ENCODE data around the gene MACO1. TPM values are rescaled to one million over a fixed set of nuclear protein-coding genes. Genes with fewer than 3 reads are reported as not detected.

The MACO1 gene
- total and polyA plus RNA-seq, 9 of the 15 experiments (the other 6 are each of a cell fraction or from before 2014, with no cell fraction given): 4.6 to 28.4 (median 21.7) TPM

DNA sequence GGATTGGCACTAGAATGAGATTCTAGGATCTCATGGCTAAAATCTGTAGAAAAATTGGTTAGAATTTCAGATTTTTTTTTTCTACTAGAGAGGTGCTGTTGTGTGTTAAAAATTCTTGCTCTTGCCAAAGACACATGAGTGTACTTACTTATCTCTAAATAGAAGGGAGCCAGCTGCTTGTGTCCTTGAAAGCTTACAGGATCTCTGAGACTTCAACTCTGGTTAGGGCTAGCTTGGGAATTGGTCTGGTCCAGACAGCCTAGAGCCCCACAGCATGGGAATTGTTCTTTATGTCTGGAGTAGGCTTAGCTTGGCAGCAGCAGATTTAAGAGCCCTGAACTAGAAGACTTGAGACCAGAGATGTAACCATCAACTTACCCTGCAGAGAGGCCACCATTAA lies 37.3 kb downstream of the MACO1 start (continued):
- TF ChIP-seq, protein P1, sequence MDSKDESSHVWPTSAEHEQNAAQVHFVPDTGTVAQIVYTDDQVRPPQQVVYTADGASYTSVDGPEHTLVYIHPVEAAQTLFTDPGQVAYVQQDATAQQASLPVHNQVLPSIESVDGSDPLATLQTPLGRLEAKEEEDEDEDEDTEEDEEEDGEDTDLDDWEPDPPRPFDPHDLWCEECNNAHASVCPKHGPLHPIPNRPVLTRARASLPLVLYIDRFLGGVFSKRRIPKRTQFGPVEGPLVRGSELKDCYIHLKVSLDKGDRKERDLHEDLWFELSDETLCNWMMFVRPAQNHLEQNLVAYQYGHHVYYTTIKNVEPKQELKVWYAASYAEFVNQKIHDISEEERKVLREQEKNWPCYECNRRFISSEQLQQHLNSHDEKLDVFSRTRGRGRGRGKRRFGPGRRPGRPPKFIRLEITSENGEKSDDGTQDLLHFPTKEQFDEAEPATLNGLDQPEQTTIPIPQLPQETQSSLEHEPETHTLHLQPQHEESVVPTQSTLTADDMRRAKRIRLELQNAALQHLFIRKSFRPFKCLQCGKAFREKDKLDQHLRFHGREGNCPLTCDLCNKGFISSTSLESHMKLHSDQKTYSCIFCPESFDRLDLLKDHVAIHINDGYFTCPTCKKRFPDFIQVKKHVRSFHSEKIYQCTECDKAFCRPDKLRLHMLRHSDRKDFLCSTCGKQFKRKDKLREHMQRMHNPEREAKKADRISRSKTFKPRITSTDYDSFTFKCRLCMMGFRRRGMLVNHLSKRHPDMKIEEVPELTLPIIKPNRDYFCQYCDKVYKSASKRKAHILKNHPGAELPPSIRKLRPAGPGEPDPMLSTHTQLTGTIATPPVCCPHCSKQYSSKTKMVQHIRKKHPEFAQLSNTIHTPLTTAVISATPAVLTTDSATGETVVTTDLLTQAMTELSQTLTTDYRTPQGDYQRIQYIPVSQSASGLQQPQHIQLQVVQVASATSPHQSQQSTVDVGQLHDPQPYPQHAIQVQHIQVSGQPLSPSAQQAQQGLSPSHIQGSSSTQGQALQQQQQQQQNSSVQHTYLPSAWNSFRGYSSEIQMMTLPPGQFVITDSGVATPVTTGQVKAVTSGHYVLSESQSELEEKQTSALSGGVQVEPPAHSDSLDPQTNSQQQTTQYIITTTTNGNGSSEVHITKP (IDR thresholded peaks at IDR 0.05; ENCODE audit: partially characterized antibody): peak; percentile 27
- TF ChIP-seq ATF1 (CRISPR knock-in tag; IDR thresholded peaks at IDR 0.05) (no peak), ATF1 (tag; IDR thresholded peaks at IDR 0.05) (no peak), GTF2F1 (IDR thresholded peaks at IDR 0.05; ENCODE audit: low read depth, low read length) (no peak), PHB2 (IDR thresholded peaks at IDR 0.05; ENCODE audit: low read depth) (no peak), L3MBTL2 (IDR thresholded peaks at IDR 0.05) (0 out of 2 replicates have a peak, but pooled peaks have one; percentile 38), CAMTA2 (CRISPR knock-in tag; conservative IDR thresholded peaks at IDR 0.05) (no peak), ZNF551 (CRISPR knock-in tag; IDR thresholded peaks at IDR 0.05) (no peak), ZNF253 (CRISPR knock-in tag; conservative IDR thresholded peaks at IDR 0.05) (no peak), U2AF2 (optimal IDR thresholded peaks at IDR 0.05; ENCODE audit: low read depth, low read length) (no peak), SNRNP70 (optimal IDR thresholded peaks at IDR 0.05; ENCODE audit: low read depth, low read length) (no peak), ZNF384 (IDR thresholded peaks at IDR 0.05; ENCODE audit: low read depth, low read length) (0 out of 2 replicates have a peak, but pooled peaks have one; percentile 30), ZKSCAN1 (IDR thresholded peaks at IDR 0.05; ENCODE audit: low read depth, low read length) (no peak), ZNF696 (CRISPR knock-in tag; conservative IDR thresholded peaks at IDR 0.05) (no peak)
- TF ChIP-seq, protein P2, sequence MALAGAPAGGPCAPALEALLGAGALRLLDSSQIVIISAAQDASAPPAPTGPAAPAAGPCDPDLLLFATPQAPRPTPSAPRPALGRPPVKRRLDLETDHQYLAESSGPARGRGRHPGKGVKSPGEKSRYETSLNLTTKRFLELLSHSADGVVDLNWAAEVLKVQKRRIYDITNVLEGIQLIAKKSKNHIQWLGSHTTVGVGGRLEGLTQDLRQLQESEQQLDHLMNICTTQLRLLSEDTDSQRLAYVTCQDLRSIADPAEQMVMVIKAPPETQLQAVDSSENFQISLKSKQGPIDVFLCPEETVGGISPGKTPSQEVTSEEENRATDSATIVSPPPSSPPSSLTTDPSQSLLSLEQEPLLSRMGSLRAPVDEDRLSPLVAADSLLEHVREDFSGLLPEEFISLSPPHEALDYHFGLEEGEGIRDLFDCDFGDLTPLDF (CRISPR knock-in tag; IDR thresholded peaks at IDR 0.05): no peak
- TF ChIP-seq, protein P3, sequence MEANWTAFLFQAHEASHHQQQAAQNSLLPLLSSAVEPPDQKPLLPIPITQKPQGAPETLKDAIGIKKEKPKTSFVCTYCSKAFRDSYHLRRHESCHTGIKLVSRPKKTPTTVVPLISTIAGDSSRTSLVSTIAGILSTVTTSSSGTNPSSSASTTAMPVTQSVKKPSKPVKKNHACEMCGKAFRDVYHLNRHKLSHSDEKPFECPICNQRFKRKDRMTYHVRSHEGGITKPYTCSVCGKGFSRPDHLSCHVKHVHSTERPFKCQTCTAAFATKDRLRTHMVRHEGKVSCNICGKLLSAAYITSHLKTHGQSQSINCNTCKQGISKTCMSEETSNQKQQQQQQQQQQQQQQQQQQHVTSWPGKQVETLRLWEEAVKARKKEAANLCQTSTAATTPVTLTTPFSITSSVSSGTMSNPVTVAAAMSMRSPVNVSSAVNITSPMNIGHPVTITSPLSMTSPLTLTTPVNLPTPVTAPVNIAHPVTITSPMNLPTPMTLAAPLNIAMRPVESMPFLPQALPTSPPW (CRISPR knock-in tag; IDR thresholded peaks at IDR 0.05): no peak
- TF ChIP-seq, protein P4, sequence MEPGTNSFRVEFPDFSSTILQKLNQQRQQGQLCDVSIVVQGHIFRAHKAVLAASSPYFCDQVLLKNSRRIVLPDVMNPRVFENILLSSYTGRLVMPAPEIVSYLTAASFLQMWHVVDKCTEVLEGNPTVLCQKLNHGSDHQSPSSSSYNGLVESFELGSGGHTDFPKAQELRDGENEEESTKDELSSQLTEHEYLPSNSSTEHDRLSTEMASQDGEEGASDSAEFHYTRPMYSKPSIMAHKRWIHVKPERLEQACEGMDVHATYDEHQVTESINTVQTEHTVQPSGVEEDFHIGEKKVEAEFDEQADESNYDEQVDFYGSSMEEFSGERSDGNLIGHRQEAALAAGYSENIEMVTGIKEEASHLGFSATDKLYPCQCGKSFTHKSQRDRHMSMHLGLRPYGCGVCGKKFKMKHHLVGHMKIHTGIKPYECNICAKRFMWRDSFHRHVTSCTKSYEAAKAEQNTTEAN (CRISPR knock-in tag; IDR thresholded peaks at IDR 0.05): no peak
- TF ChIP-seq, protein P5, sequence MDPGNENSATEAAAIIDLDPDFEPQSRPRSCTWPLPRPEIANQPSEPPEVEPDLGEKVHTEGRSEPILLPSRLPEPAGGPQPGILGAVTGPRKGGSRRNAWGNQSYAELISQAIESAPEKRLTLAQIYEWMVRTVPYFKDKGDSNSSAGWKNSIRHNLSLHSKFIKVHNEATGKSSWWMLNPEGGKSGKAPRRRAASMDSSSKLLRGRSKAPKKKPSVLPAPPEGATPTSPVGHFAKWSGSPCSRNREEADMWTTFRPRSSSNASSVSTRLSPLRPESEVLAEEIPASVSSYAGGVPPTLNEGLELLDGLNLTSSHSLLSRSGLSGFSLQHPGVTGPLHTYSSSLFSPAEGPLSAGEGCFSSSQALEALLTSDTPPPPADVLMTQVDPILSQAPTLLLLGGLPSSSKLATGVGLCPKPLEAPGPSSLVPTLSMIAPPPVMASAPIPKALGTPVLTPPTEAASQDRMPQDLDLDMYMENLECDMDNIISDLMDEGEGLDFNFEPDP (CRISPR knock-in tag; IDR thresholded peaks at IDR 0.05): no peak
- TF ChIP-seq, protein P6, sequence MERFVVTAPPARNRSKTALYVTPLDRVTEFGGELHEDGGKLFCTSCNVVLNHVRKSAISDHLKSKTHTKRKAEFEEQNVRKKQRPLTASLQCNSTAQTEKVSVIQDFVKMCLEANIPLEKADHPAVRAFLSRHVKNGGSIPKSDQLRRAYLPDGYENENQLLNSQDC (CRISPR knock-in tag; IDR thresholded peaks at IDR 0.05): no peak
- TF ChIP-seq, protein P7, sequence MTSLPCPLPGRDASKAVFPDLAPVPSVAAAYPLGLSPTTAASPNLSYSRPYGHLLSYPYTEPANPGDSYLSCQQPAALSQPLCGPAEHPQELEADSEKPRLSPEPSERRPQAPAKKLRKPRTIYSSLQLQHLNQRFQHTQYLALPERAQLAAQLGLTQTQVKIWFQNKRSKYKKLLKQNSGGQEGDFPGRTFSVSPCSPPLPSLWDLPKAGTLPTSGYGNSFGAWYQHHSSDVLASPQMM (CRISPR knock-in tag; IDR thresholded peaks at IDR 0.05): no peak

Data from K562 (cell line).